Measurements from ENCODE around the gene ACACA. TPM values are rescaled to one million over a fixed set of nuclear protein-coding genes. Genes with fewer than 3 reads are reported as not detected.

Gene ACACA
- total and polyA plus RNA-seq, 2 experiments from 2014 or later, result 59.6 to 164 TPM

DNA sequence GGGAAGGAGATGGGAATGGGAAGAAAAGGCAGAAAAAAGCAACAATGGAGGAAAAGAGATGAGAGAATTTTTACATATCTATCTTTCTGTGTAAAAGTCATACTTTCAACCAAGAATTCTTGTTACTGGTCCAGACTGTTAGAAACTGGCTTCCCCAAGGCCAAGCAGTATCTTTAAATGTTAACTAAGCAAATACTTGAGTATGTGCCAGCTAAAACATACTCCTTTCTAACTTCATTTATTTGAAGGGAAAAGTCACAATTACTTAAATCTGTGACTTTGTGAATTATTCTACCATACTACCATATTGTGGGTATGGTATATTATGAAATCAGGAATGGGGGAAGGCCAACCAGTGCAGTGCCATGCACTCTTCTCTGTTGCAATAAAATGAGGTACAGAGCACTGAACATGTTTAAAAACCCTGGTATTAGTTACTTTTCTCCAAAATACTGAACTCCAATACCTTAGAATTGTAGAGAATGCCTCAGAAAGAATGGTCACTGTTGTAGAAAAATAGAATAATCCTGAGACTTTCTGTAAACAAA, 123.1 kb downstream of the ACACA start:
- Histone ChIP-seq H4K20me1 (replicated peaks; ENCODE audit: insufficient read depth) (0 out of 2 replicates have a peak, but pooled peaks cover 11% of the 10 kb centered on the region), H3K79me2 (replicated peaks; ENCODE audit: insufficient read depth) (peaks cover 38% of the 10 kb centered on the region), H3K36me3 (ENCODE audit: insufficient read depth) (peaks cover 10% of the 10 kb centered on the region), H3F3A (replicated peaks; ENCODE audit: low read depth) (0 out of 2 replicates have a peak, but pooled peaks cover 9% of the 10 kb centered on the region), H3K9me2 (ENCODE audit: insufficient read depth) (no peaks in the 10 kb centered on the region), H2AFZ (no peak overlapping the region), H3K4me3 (no peak overlapping the region), H3K27ac (ENCODE audit: low read depth) (0 out of 2 replicates have a peak overlapping the region, but pooled peaks have one; percentile 22), H3K27me3 (ENCODE audit: insufficient read depth) (no peaks in the 10 kb centered on the region), H3K4me2 (no peak overlapping the region), H3K4me1 (ENCODE audit: insufficient read depth) (peaks cover 8% of the 10 kb centered on the region; the same call in 1 of the 2 replicates)
- H3K4me3 Mint-ChIP-seq, result no peak overlapping the region
- H3K27me3 Mint-ChIP-seq (ENCODE audit: insufficient read depth, low read depth, poor library complexity), result no peaks in the 10 kb centered on the region
- peaks cover 11% of the 10 kb centered on the region for H3K4me1 Mint-ChIP-seq
- ATAC-seq, result no peak
- no peak for DNase-seq (ENCODE audit: low spot score)
- H3K9me3 Mint-ChIP-seq, result no peaks in the 10 kb centered on the region; the same call in 2 of the 3 replicates
- H3K27ac Mint-ChIP-seq, result no peak overlapping the region
- TF ChIP-seq ZNF331 (CRISPR knock-in tag; IDR thresholded peaks at IDR 0.05; ENCODE audit: low read depth), result no peak
- TF ChIP-seq POLR2AphosphoS5 (IDR thresholded peaks at IDR 0.05; ENCODE audit: low read depth), result no peak
- TF ChIP-seq, protein P1, sequence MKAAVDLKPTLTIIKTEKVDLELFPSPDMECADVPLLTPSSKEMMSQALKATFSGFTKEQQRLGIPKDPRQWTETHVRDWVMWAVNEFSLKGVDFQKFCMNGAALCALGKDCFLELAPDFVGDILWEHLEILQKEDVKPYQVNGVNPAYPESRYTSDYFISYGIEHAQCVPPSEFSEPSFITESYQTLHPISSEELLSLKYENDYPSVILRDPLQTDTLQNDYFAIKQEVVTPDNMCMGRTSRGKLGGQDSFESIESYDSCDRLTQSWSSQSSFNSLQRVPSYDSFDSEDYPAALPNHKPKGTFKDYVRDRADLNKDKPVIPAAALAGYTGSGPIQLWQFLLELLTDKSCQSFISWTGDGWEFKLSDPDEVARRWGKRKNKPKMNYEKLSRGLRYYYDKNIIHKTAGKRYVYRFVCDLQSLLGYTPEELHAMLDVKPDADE (IDR thresholded peaks at IDR 0.05), result no peak
- no peak for TF ChIP-seq STAT1 (IDR thresholded peaks at IDR 0.05; ENCODE audit: unreplicated experiment)
- TF ChIP-seq, protein P2, sequence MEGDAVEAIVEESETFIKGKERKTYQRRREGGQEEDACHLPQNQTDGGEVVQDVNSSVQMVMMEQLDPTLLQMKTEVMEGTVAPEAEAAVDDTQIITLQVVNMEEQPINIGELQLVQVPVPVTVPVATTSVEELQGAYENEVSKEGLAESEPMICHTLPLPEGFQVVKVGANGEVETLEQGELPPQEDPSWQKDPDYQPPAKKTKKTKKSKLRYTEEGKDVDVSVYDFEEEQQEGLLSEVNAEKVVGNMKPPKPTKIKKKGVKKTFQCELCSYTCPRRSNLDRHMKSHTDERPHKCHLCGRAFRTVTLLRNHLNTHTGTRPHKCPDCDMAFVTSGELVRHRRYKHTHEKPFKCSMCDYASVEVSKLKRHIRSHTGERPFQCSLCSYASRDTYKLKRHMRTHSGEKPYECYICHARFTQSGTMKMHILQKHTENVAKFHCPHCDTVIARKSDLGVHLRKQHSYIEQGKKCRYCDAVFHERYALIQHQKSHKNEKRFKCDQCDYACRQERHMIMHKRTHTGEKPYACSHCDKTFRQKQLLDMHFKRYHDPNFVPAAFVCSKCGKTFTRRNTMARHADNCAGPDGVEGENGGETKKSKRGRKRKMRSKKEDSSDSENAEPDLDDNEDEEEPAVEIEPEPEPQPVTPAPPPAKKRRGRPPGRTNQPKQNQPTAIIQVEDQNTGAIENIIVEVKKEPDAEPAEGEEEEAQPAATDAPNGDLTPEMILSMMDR (conservative IDR thresholded peaks at IDR 0.05; ENCODE audit: low read depth in 2 of 2), result no peak
- TF ChIP-seq EZH2 (IDR thresholded peaks at IDR 0.05; ENCODE audit: low read depth, unreplicated experiment), result no peak
- no peak for TF ChIP-seq EZH2phosphoT487 (IDR thresholded peaks at IDR 0.05; ENCODE audit: unreplicated experiment)
- TF ChIP-seq, protein P3, sequence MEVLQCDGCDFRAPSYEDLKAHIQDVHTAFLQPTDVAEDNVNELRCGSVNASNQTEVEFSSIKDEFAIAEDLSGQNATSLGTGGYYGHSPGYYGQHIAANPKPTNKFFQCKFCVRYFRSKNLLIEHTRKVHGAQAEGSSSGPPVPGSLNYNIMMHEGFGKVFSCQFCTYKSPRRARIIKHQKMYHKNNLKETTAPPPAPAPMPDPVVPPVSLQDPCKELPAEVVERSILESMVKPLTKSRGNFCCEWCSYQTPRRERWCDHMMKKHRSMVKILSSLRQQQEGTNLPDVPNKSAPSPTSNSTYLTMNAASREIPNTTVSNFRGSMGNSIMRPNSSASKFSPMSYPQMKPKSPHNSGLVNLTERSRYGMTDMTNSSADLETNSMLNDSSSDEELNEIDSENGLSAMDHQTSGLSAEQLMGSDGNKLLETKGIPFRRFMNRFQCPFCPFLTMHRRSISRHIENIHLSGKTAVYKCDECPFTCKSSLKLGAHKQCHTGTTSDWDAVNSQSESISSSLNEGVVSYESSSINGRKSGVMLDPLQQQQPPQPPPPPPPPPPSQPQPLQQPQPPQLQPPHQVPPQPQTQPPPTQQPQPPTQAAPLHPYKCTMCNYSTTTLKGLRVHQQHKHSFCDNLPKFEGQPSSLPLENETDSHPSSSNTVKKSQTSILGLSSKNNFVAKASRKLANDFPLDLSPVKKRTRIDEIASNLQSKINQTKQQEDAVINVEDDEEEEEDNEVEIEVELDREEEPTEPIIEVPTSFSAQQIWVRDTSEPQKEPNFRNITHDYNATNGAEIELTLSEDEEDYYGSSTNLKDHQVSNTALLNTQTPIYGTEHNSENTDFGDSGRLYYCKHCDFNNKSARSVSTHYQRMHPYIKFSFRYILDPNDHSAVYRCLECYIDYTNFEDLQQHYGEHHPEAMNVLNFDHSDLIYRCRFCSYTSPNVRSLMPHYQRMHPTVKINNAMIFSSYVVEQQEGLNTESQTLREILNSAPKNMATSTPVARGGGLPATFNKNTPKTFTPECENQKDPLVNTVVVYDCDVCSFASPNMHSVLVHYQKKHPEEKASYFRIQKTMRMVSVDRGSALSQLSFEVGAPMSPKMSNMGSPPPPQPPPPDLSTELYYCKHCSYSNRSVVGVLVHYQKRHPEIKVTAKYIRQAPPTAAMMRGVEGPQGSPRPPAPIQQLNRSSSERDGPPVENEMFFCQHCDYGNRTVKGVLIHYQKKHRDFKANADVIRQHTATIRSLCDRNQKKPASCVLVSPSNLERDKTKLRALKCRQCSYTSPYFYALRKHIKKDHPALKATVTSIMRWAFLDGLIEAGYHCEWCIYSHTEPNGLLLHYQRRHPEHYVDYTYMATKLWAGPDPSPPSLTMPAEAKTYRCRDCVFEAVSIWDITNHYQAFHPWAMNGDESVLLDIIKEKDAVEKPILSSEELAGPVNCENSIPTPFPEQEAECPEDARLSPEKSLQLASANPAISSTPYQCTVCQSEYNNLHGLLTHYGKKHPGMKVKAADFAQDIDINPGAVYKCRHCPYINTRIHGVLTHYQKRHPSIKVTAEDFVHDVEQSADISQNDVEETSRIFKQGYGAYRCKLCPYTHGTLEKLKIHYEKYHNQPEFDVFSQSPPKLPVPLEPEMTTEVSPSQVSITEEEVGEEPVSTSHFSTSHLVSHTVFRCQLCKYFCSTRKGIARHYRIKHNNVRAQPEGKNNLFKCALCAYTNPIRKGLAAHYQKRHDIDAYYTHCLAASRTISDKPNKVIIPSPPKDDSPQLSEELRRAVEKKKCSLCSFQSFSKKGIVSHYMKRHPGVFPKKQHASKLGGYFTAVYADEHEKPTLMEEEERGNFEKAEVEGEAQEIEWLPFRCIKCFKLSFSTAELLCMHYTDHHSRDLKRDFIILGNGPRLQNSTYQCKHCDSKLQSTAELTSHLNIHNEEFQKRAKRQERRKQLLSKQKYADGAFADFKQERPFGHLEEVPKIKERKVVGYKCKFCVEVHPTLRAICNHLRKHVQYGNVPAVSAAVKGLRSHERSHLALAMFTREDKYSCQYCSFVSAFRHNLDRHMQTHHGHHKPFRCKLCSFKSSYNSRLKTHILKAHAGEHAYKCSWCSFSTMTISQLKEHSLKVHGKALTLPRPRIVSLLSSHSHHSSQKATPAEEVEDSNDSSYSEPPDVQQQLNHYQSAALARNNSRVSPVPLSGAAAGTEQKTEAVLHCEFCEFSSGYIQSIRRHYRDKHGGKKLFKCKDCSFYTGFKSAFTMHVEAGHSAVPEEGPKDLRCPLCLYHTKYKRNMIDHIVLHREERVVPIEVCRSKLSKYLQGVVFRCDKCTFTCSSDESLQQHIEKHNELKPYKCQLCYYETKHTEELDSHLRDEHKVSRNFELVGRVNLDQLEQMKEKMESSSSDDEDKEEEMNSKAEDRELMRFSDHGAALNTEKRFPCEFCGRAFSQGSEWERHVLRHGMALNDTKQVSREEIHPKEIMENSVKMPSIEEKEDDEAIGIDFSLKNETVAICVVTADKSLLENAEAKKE (CRISPR knock-in tag; IDR thresholded peaks at IDR 0.05), result no peak
- TF ChIP-seq ZNF114 (CRISPR knock-in tag; IDR thresholded peaks at IDR 0.05), result no peak
- TF ChIP-seq JUNB (IDR thresholded peaks at IDR 0.05; ENCODE audit: unreplicated experiment), result no peak
- no peak for TF ChIP-seq CREB1 (CRISPR knock-in tag; IDR thresholded peaks at IDR 0.05; ENCODE audit: low read depth)
- TF ChIP-seq, protein P4, sequence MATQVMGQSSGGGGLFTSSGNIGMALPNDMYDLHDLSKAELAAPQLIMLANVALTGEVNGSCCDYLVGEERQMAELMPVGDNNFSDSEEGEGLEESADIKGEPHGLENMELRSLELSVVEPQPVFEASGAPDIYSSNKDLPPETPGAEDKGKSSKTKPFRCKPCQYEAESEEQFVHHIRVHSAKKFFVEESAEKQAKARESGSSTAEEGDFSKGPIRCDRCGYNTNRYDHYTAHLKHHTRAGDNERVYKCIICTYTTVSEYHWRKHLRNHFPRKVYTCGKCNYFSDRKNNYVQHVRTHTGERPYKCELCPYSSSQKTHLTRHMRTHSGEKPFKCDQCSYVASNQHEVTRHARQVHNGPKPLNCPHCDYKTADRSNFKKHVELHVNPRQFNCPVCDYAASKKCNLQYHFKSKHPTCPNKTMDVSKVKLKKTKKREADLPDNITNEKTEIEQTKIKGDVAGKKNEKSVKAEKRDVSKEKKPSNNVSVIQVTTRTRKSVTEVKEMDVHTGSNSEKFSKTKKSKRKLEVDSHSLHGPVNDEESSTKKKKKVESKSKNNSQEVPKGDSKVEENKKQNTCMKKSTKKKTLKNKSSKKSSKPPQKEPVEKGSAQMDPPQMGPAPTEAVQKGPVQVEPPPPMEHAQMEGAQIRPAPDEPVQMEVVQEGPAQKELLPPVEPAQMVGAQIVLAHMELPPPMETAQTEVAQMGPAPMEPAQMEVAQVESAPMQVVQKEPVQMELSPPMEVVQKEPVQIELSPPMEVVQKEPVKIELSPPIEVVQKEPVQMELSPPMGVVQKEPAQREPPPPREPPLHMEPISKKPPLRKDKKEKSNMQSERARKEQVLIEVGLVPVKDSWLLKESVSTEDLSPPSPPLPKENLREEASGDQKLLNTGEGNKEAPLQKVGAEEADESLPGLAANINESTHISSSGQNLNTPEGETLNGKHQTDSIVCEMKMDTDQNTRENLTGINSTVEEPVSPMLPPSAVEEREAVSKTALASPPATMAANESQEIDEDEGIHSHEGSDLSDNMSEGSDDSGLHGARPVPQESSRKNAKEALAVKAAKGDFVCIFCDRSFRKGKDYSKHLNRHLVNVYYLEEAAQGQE (IDR thresholded peaks at IDR 0.05; ENCODE audit: unreplicated experiment), result no peak
- TF ChIP-seq NANOG (IDR thresholded peaks at IDR 0.05; ENCODE audit: borderline replicate concordance), result no peak
- peaks cover 28% of the 10 kb centered on the region for H3K36me3 Mint-ChIP-seq (ENCODE audit: low read depth)

Measured in GM23338 (cell line).